AG04449 (cell line): ENCODE data around the gene IRGQ.
"Not testable (repeated sequence)": the region's sequence is repeated elsewhere in the genome, so short reads cannot be mapped to it uniquely, and the experiment has no call there.

Experiments
- CTCF ChIA-PET: fragments of 350-600 bp; formaldehyde crosslinking; extraction: SDS; loops from one replicate; lab custom pipeline; 2021; ENCODE audit warnings: antibody characterized with exemption; lab: Yijun Ruan, JAX
- POLR2A ChIA-PET: fragments of 400-600, 350-600 bp; formaldehyde crosslinking; extraction: SDS; loops from one replicate; lab custom pipeline; 2020; ENCODE audit warnings: antibody characterized with exemption, inconsistent platforms; lab: Yijun Ruan, JAX
- DNase-seq: peaks from one replicate; pipeline ENCODE4 v3.0.0-alpha.2; 2010; ENCODE audit warnings: low read depth, low spot score
- H3K4me3 ChIP-seq: 2 replicates; pipeline ENCODE4 v1.5.1; 2011; ENCODE audit warnings: low read depth, mild to moderate bottlenecking, control low read depth, low read length
- CTCF ChIP-seq: IDR thresholded peaks from one replicate; pipeline ENCODE4 v1.5.1; 2011; ENCODE audit warnings: mild to moderate bottlenecking, moderate library complexity, low read length, control low read depth, inconsistent platforms; ENCODE audit not compliant: insufficient read depth; ENCODE audit errors: missing control alignments

Gene IRGQ

GRCh38 chr19:43605875-43606568, 10.1 kb upstream of the IRGQ start:
- H3K4me3 ChIP-seq = no peak overlapping the region
- ChIA-PET CTCF (interaction anchor here (0.9 to 3.1 kb wide), 5 partner anchors 9 to 159 kb away, joined by 3 to 16 read pairs (median 5); partner anchors contain the start of gene ZNF576), POLR2A (interaction anchor here (0.7 to 1.5 kb wide), 3 partner anchors 9 to 70 kb away, joined by 3 to 4 read pairs (median 3); partner anchors contain the start of genes IRGQ and ZNF576)
- TF ChIP-seq CTCF = no peak
- DNase-seq = no peak

- DNase-seq, POLR2A ChIA-PET, H3K4me3 ChIP-seq: not testable (repeated sequence)
- CTCF ChIA-PET = interaction anchor here (1.1 to 1.5 kb wide), 2 partner anchors 45 to 145 kb away, joined by 4 to 5 read pairs; no protein-coding TSS in a partner anchor
Measured at GRCh38 chr19:43600326-43600725, 4.4 kb upstream of the IRGQ start.

GRCh38 chr19:43599635-43600295, 3.8 kb upstream of the IRGQ start:
- TF ChIP-seq CTCF = no peak
- no peak overlapping the region for H3K4me3 ChIP-seq
- ChIA-PET CTCF (interaction anchor here (0.8 to 1.5 kb wide), 4 partner anchors 39 to 146 kb away, joined by 3 to 5 read pairs (median 4); no protein-coding TSS in a partner anchor), POLR2A (no interaction called here)
- no peak for DNase-seq

- ChIA-PET CTCF (interaction anchor here (0.8 to 1.5 kb wide), 2 partner anchors 44 to 64 kb away, joined by 3 to 5 read pairs; no protein-coding TSS in a partner anchor), POLR2A (no interaction called here)
- no peak for DNase-seq
- no peak overlapping the region for H3K4me3 ChIP-seq
- no peak for TF ChIP-seq CTCF
Measured at GRCh38 chr19:43598445-43599240, 2.7 kb upstream of the IRGQ start.

- H3K4me3 ChIP-seq = peak overlapping the region; percentile 79
- CTCF ChIA-PET = interaction anchor here (1.3 to 2.4 kb wide), 3 partner anchors 13 to 59 kb away, joined by 4 to 7 read pairs (median 5); no protein-coding TSS in a partner anchor
- POLR2A ChIA-PET = no interaction called here
- no peak for TF ChIP-seq CTCF
- DNase-seq = no peak
Measured at GRCh38 chr19:43597876-43598275, 1.9 kb upstream of the IRGQ start.

GRCh38 chr19:43596842-43597461, 1.0 kb upstream of the IRGQ start:
- H3K4me3 ChIP-seq = peak overlapping the region; percentile 79
- DNase-seq = no peak
- TF ChIP-seq CTCF = no peak
- POLR2A ChIA-PET = interaction anchor here (0.7 to 1.7 kb wide), 5 partner anchors 9 to 904 kb away, joined by 3 to 6 read pairs (median 3); partner anchors contain the start of gene ZNF180
- CTCF ChIA-PET = interaction anchor here (0.9 to 4.9 kb wide), 11 partner anchors 9 to 216 kb away, joined by 3 to 68 read pairs (median 5); no protein-coding TSS in a partner anchor
